ENCODE data around the gene SERPINB2.

DNA sequence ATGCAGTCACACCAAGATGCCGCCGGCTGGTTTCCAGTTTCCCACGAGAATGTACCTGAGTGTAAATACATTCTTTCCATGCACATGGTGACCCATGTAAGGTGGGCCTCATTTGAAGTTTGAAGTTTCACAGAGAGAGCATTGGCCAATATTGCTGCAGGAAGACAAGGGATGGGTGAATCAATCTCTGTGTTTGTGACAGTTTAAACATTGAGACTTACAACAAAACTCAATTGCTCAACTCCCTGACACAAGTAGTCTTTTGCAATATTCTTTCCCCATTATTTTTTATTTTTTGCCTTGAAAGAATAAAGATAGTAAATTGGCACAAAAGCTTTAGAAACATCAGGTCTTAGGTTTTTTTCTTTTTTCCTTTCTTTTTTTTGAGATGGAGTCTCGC lies 5.1 kb downstream of the SERPINB2 start:
- TF ChIP-seq HDAC2 (IDR thresholded peaks at IDR 0.05) (no peak), CREB1 (IDR thresholded peaks at IDR 0.05; ENCODE audit: low read depth) (no peak), SIX5 (IDR thresholded peaks at IDR 0.05; ENCODE audit: low read depth, low read length, severe bottlenecking) (no peak), RAD21 (IDR thresholded peaks at IDR 0.05; ENCODE audit: insufficient read depth, low read depth, low read length) (no peak), SP1 (IDR thresholded peaks at IDR 0.05; ENCODE audit: low read depth, low read length) (no peak), NFIC (IDR thresholded peaks at IDR 0.05; ENCODE audit: low read depth, low read length) (no peak), EP300 (IDR thresholded peaks at IDR 0.05; ENCODE audit: borderline replicate concordance in 1 of 2, control insufficient read depth in 1 of 2, low read depth in 2 of 2, low read length in 2 of 2) (no peak)
- TF ChIP-seq, protein P1, sequence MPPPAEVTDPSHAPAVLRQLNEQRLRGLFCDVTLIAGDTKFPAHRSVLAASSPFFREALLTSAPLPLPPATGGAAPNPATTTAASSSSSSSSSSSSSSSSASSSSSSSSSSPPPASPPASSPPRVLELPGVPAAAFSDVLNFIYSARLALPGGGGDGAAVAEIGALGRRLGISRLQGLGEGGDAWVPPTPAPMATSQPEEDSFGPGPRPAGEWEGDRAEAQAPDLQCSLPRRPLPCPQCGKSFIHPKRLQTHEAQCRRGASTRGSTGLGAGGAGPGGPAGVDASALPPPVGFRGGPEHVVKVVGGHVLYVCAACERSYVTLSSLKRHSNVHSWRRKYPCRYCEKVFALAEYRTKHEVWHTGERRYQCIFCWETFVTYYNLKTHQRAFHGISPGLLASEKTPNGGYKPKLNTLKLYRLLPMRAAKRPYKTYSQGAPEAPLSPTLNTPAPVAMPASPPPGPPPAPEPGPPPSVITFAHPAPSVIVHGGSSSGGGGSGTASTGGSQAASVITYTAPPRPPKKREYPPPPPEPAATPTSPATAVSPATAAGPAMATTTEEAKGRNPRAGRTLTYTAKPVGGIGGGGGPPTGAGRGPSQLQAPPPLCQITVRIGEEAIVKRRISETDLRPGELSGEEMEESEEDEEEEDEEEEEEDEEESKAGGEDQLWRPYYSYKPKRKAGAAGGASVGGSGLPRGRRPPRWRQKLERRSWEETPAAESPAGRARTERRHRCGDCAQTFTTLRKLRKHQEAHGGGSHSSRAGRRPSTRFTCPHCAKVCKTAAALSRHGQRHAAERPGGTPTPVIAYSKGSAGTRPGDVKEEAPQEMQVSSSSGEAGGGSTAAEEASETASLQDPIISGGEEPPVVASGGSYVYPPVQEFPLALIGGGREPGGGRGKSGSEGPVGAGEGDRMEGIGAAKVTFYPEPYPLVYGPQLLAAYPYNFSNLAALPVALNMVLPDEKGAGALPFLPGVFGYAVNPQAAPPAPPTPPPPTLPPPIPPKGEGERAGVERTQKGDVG (CRISPR knock-in tag; IDR thresholded peaks at IDR 0.05) = no peak
- TF ChIP-seq, protein P2, sequence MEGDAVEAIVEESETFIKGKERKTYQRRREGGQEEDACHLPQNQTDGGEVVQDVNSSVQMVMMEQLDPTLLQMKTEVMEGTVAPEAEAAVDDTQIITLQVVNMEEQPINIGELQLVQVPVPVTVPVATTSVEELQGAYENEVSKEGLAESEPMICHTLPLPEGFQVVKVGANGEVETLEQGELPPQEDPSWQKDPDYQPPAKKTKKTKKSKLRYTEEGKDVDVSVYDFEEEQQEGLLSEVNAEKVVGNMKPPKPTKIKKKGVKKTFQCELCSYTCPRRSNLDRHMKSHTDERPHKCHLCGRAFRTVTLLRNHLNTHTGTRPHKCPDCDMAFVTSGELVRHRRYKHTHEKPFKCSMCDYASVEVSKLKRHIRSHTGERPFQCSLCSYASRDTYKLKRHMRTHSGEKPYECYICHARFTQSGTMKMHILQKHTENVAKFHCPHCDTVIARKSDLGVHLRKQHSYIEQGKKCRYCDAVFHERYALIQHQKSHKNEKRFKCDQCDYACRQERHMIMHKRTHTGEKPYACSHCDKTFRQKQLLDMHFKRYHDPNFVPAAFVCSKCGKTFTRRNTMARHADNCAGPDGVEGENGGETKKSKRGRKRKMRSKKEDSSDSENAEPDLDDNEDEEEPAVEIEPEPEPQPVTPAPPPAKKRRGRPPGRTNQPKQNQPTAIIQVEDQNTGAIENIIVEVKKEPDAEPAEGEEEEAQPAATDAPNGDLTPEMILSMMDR (IDR thresholded peaks at IDR 0.05 in 2 of 3, conservative IDR thresholded peaks at IDR 0.05 in 1 of 3; ENCODE audit: control insufficient read depth in 2 of 3, extremely low read depth in 1 of 3, insufficient read depth in 1 of 3, low read depth in 3 of 3, low read length in 3 of 3) = no peak
- TF ChIP-seq, protein P3, sequence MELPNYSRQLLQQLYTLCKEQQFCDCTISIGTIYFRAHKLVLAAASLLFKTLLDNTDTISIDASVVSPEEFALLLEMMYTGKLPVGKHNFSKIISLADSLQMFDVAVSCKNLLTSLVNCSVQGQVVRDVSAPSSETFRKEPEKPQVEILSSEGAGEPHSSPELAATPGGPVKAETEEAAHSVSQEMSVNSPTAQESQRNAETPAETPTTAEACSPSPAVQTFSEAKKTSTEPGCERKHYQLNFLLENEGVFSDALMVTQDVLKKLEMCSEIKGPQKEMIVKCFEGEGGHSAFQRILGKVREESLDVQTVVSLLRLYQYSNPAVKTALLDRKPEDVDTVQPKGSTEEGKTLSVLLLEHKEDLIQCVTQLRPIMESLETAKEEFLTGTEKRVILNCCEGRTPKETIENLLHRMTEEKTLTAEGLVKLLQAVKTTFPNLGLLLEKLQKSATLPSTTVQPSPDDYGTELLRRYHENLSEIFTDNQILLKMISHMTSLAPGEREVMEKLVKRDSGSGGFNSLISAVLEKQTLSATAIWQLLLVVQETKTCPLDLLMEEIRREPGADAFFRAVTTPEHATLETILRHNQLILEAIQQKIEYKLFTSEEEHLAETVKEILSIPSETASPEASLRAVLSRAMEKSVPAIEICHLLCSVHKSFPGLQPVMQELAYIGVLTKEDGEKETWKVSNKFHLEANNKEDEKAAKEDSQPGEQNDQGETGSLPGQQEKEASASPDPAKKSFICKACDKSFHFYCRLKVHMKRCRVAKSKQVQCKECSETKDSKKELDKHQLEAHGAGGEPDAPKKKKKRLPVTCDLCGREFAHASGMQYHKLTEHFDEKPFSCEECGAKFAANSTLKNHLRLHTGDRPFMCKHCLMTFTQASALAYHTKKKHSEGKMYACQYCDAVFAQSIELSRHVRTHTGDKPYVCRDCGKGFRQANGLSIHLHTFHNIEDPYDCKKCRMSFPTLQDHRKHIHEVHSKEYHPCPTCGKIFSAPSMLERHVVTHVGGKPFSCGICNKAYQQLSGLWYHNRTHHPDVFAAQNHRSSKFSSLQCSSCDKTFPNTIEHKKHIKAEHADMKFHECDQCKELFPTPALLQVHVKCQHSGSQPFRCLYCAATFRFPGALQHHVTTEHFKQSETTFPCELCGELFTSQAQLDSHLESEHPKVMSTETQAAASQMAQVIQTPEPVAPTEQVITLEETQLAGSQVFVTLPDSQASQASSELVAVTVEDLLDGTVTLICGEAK (IDR thresholded peaks at IDR 0.05; ENCODE audit: borderline replicate concordance) = no peak

All from GM12878 (cell line).